IMR-90 (cell line): ENCODE measurements around the gene C10orf90. TPM values are rescaled to one million over a fixed set of nuclear protein-coding genes. Genes with fewer than 3 reads are reported as not detected.

Experiments
- ATAC-seq: fragments of 200-7000 bp; cut with Tn5 transposase; 2 replicates; pipeline ENCODE4 v1.9.1; 2020; ENCODE audit warnings: low read depth, mild to moderate bottlenecking, moderate library complexity
- BruUV-seq: library from RNA; stranded (reverse); fragments of 400-500 nt; replicated peaks from 2 replicates; lab custom pipeline; 2021; lab: Mats Ljungman, UMichigan
- CTCF ChIA-PET: fragments of 300-600 bp; formaldehyde crosslinking; extraction: SDS; loops from one replicate; lab custom pipeline; 2021; ENCODE audit warnings: antibody characterized with exemption; lab: Yijun Ruan, JAX
- POLR2A ChIA-PET: fragments of 300-600 bp; sonication (Branson Sonifier 250); formaldehyde crosslinking; loops from one replicate; lab custom pipeline; 2022; ENCODE audit warnings: antibody characterized with exemption; ENCODE audit not compliant: unreplicated experiment; lab: Charles Lee
- DNase-seq: peaks from one replicate; pipeline ENCODE4 v3.0.0; 2013
- H2AFZ ChIP-seq: replicated peaks from 2 replicates; pipeline ENCODE3; 2013; ENCODE audit warnings: low read length, mild to moderate bottlenecking; ENCODE audit not compliant: poor library complexity
- H2AK5ac ChIP-seq: 2 replicates; pipeline ENCODE4 v1.6.1; 2013; ENCODE audit warnings: low read depth, low read length, inconsistent platforms
- H2AK9ac ChIP-seq: replicated peaks from 2 replicates; pipeline ENCODE3; 2013; ENCODE audit warnings: mild to moderate bottlenecking, low read depth, low read length, moderate library complexity; ENCODE audit not compliant: poor library complexity
- H2BK120ac ChIP-seq: 2 replicates; pipeline ENCODE4 v1.6.1; 2013; ENCODE audit warnings: low read depth, low read length, inconsistent platforms
- H2BK15ac ChIP-seq: 3 replicates; pipeline ENCODE4 v1.6.1; 2013; ENCODE audit warnings: low read depth, low read length, inconsistent platforms
- H2BK20ac ChIP-seq: 2 replicates; pipeline ENCODE4 v1.6.1; 2013; ENCODE audit warnings: low read depth, mild to moderate bottlenecking, inconsistent platforms, low read length, moderate library complexity
- H2BK5ac ChIP-seq: 2 replicates; pipeline ENCODE4 v1.6.1; 2013; ENCODE audit warnings: mild to moderate bottlenecking, low read depth, low read length, inconsistent platforms; ENCODE audit not compliant: poor library complexity, severe bottlenecking
- H3K14ac ChIP-seq: replicated peaks from 2 replicates; pipeline ENCODE4 v1.6.1; 2013; ENCODE audit warnings: low read depth, low read length, inconsistent platforms
- H3K18ac ChIP-seq: 2 replicates; pipeline ENCODE4 v1.6.1; 2013; ENCODE audit warnings: low read depth, low read length, control low read depth
- H3K23ac ChIP-seq: 2 replicates; pipeline ENCODE4 v1.6.1; 2013; ENCODE audit warnings: low read depth, low read length, inconsistent platforms
- H3K27ac ChIP-seq: 2 replicates; pipeline ENCODE4 v1.5.1; 2013; ENCODE audit warnings: mild to moderate bottlenecking, control low read depth, low read length; ENCODE audit not compliant: insufficient read depth
- H3K27me3 ChIP-seq: 2 replicates; pipeline ENCODE4 v1.6.1; 2013; ENCODE audit warnings: low read length; ENCODE audit not compliant: control insufficient read depth, insufficient read depth
- H3K36me3 ChIP-seq: 2 replicates; pipeline ENCODE4 v1.6.1; 2013; ENCODE audit warnings: low read length, mixed read lengths; ENCODE audit not compliant: control insufficient read depth, insufficient read depth
- H3K4ac ChIP-seq: 2 replicates; pipeline ENCODE4 v1.6.1; 2013; ENCODE audit warnings: low read depth, low read length, inconsistent platforms
- H3K4me1 ChIP-seq: 2 replicates; pipeline ENCODE4 v1.6.1; 2013; ENCODE audit warnings: low read length, mixed read lengths; ENCODE audit not compliant: control insufficient read depth, insufficient read depth
- H3K4me2 ChIP-seq: 2 replicates; pipeline ENCODE4 v1.6.1; 2013; ENCODE audit warnings: low read depth, mild to moderate bottlenecking, control low read depth, low read length, moderate library complexity
- H3K4me3 ChIP-seq: 2 replicates; pipeline ENCODE4 v1.5.1; 2013; ENCODE audit warnings: low read depth, mild to moderate bottlenecking, control low read depth, low read length, moderate library complexity; ENCODE audit not compliant: insufficient read depth
- H3K56ac ChIP-seq: 2 replicates; pipeline ENCODE4 v1.6.1; 2013; ENCODE audit warnings: low read length, inconsistent platforms; ENCODE audit not compliant: insufficient read depth; ENCODE audit errors: extremely low read depth
- H3K79me1 ChIP-seq, 2 experiments: 2 replicates each; pipeline ENCODE4 v1.6.1; 2013; ENCODE audit warnings: low read length in 2 of 2, inconsistent platforms in 1 of 2, low read depth in 1 of 2
- H3K9ac ChIP-seq: 2 replicates; pipeline ENCODE4 v1.6.1; 2013; ENCODE audit warnings: low read depth, low read length, control low read depth
- H3K9me1 ChIP-seq: 2 replicates; pipeline ENCODE4 v1.6.1; 2013; ENCODE audit warnings: low read length, inconsistent platforms; ENCODE audit not compliant: insufficient read depth
- H3K9me3 ChIP-seq: 2 replicates; pipeline ENCODE4 v1.6.1; 2013; ENCODE audit warnings: low read length; ENCODE audit not compliant: control insufficient read depth, insufficient read depth
- H4K20me1 ChIP-seq: 2 replicates; pipeline ENCODE4 v1.6.1; 2013; ENCODE audit warnings: low read length, inconsistent platforms; ENCODE audit not compliant: insufficient read depth
- H4K5ac ChIP-seq: 2 replicates; pipeline ENCODE4 v1.6.1; 2013; ENCODE audit warnings: mild to moderate bottlenecking, low read depth, low read length, control low read depth
- H4K8ac ChIP-seq, 2 experiments: 2 replicates each; pipeline ENCODE4 v1.6.1; 2013; ENCODE audit warnings: low read depth in 2 of 2, low read length in 2 of 2, control low read depth in 1 of 2, inconsistent platforms in 1 of 2
- H4K91ac ChIP-seq: 2 replicates; pipeline ENCODE4 v1.6.1; 2013; ENCODE audit warnings: low read depth, low read length, inconsistent platforms; ENCODE audit not compliant: insufficient read depth
- BHLHE40 ChIP-seq: fragments of 150-350 bp; IDR thresholded peaks from 2 replicates; pipeline ENCODE4 v1.6.1; 2016; ENCODE audit warnings: mild to moderate bottlenecking, low read depth, low read length
- CEBPB ChIP-seq: IDR thresholded peaks from 2 replicates; pipeline ENCODE4 v1.6.1; 2012; ENCODE audit warnings: low read depth, low read length, improper control_type of control experiment
- ELK1 ChIP-seq: fragments of 150-350 bp; IDR thresholded peaks from 2 replicates; pipeline ENCODE4 v1.6.1; 2016; ENCODE audit warnings: low read depth, mild to moderate bottlenecking, low read length, moderate library complexity, borderline replicate concordance
- FOS ChIP-seq: fragments of 150-350 bp; IDR thresholded peaks from 2 replicates; pipeline ENCODE4 v1.6.1; 2016; ENCODE audit warnings: low read depth, low read length
- MXI1 ChIP-seq: IDR thresholded peaks from 2 replicates; pipeline ENCODE4 v1.6.1; 2012; ENCODE audit warnings: low read depth, mild to moderate bottlenecking, low read length, moderate library complexity, borderline replicate concordance
- NFE2L2 ChIP-seq: fragments of 150-350 bp; IDR thresholded peaks from 2 replicates; pipeline ENCODE4 v1.6.1; 2016; ENCODE audit warnings: low read depth, mild to moderate bottlenecking, low read length
- RFX5 ChIP-seq: IDR thresholded peaks from 2 replicates; pipeline ENCODE4 v1.8.0; 2012; ENCODE audit warnings: low read depth, mild to moderate bottlenecking, low read length, moderate library complexity
- WGBS, 2 experiments: methylation state at CpG; one replicate each; pipeline versions ENCODE4 v1.1.5 to v1.1.7; 2013; ENCODE audit warnings: missing lambda C conversion rate in 2 of 2; ENCODE audit not compliant: insufficient read length in 1 of 2; ENCODE audit errors: extremely low coverage in 2 of 2; 5-methylcytosine and 5-hydroxymethylcytosine counted together
- dilution Hi-C: fragments of 300-500 bp; cut with HindIII; formaldehyde crosslinking; loops from one replicate; pipeline ENCODE4 v1.14.3; 2018; ENCODE audit warnings: low sequenced_read_pairs; ENCODE audit not compliant: unreplicated experiment
- in situ Hi-C: fragments of 300-500 bp; cut with MboI; formaldehyde crosslinking; loops from 3 replicates; pipeline ENCODE4 v1.14.3; 2019; ENCODE audit warnings: low sequenced_read_pairs, inconsistent platforms, mixed read lengths
- intact Hi-C: fragments of 100-400 bp; cut with micrococcal nuclease; formaldehyde crosslinking; loops from 2 replicates; pipeline ENCODE4 v1.10.0; 2022
- polyA plus RNA-seq, 3 experiments: library from polyadenylated mRNA; depleted of rRNA; stranded (reverse); fragments of >200 nt; gene quantifications; 2 replicates each; pipeline ENCODE4 v1.2.3, GENCODE V29; 2012; ENCODE audit warnings: low replicate concordance in 1 of 3
- total RNA-seq: library from RNA; depleted of rRNA; stranded (reverse); fragments of >200 nt; gene quantifications from 2 replicates; pipeline ENCODE4 v1.2.3, GENCODE V29; 2012
- TF ChIP-seq, protein P1 (sequence below): fragments of 150-350 bp; IDR thresholded peaks from 2 replicates; pipeline ENCODE4 v1.6.1; 2017; ENCODE audit warnings: mild to moderate bottlenecking, antibody characterized with exemption, low read length, low read depth

Gene C10orf90
- total and polyA plus RNA-seq, 2 of the 4 experiments (the other 2 are of a cell fraction): 0.05 to 0.18 TPM

DNA sequence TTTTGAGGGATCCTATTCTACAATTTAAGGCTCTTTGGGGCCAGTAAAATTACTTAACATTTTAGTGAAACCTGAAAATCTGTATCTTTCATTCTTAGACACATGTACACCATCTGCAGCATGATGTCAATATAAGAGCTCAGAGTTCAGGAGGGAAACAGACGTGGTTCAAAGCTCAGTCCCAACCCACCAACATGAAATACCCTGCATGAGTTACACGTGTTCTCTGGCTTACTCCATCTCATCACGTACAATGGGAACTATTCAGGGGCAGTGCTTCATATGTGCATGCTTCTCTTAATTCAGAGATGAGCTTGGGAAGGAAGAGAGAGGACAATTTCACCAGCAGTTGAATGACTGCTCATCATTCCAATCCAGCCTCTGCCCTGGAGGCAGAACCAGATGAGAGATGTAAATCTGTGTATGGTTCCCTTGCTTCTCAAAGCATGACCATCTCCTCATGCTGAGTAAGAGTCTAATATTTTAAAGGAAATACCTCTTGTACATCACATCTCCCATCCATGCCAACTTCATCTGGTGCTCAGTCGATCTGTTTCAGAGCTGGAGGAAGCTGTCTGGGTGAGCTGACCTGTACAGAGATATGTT is 253.2 kb downstream of the C10orf90 start:
- Histone ChIP-seq H3K79me1 (no peaks in the 10 kb centered on the region), H2AK5ac (no peak overlapping the region), H2BK120ac (no peak overlapping the region), H4K5ac (no peak overlapping the region), H4K20me1 (no peaks in the 10 kb centered on the region), H3K56ac (no peak overlapping the region), H3K18ac (no peak overlapping the region), H2AK9ac (no peak overlapping the region), H3K9me1 (no peaks in the 10 kb centered on the region), H3K27me3 (peaks cover 2% of the 10 kb centered on the region), H3K4me1 (peaks cover 2% of the 10 kb centered on the region; the same call in 1 of the 2 replicates), H3K36me3 (no peaks in the 10 kb centered on the region), H4K8ac (no peak overlapping the region), H3K23ac (no peak overlapping the region), H3K4ac (no peak overlapping the region), H4K91ac (no peak overlapping the region), H2BK5ac (no peak overlapping the region), H3K27ac (no peak overlapping the region), H2BK15ac (no peak overlapping the region), H3K9ac (no peak overlapping the region), H3K9me3 (no peaks in the 10 kb centered on the region), H3K4me2 (no peak overlapping the region), H3K14ac (no peak overlapping the region), H2BK20ac (no peak overlapping the region), H2AFZ (no peak overlapping the region), H3K4me3 (no peak overlapping the region)
- ATAC-seq (no peak), DNase-seq (no peak)
- WGBS, 2 experiments: no CpG with 5 or more reads among the region's 4 CpGs
- dilution Hi-C loops: no loop called here
- POLR2A ChIA-PET: no interaction called here
- in situ Hi-C loops: no loop called here
- TF ChIP-seq ELK1 (no peak), MXI1 (no peak), RFX5 (no peak), NFE2L2 (no peak), FOS (no peak), BHLHE40 (no peak), CEBPB (no peak)
- TF ChIP-seq, protein P1, sequence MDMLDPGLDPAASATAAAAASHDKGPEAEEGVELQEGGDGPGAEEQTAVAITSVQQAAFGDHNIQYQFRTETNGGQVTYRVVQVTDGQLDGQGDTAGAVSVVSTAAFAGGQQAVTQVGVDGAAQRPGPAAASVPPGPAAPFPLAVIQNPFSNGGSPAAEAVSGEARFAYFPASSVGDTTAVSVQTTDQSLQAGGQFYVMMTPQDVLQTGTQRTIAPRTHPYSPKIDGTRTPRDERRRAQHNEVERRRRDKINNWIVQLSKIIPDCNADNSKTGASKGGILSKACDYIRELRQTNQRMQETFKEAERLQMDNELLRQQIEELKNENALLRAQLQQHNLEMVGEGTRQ: no peak
- CTCF ChIA-PET: interaction anchor here (0.6 kb wide), 1 partner anchor 13 kb away, joined by 3 read pairs; no protein-coding TSS in a partner anchor
- BruUV-seq: no TSS peak
- intact Hi-C loops: no loop called here
